Panc1 (cell line): Measurements from ENCODE around the gene VCY1B. TPM values are rescaled to one million over a fixed set of nuclear protein-coding genes. Genes with fewer than 3 reads are reported as not detected.
"Not testable (repeated sequence)": the region's sequence is repeated elsewhere in the genome, so short reads cannot be mapped to it uniquely, and the experiment has no call there.

ENCODE experiments used
- ATAC-seq: fragments of 200-7000 bp; cut with Tn5 transposase; 2 replicates; pipeline ENCODE4 v1.9.1; 2020; ENCODE audit warnings: mild to moderate bottlenecking, moderate library complexity
- Bru-seq: library from RNA; stranded (reverse); fragments of 400-500 nt; gene quantifications from one replicate; lab custom pipeline; 2021; lab: Mats Ljungman, UMichigan
- BruChase-seq, 2 experiments: library from RNA; stranded (reverse); fragments of 400-500 nt; gene quantifications; one replicate each; lab custom pipeline; 2021; lab: Mats Ljungman, UMichigan
- BruUV-seq: library from RNA; stranded (reverse); fragments of 400-500 nt; replicated peaks from 2 replicates; lab custom pipeline; 2021; lab: Mats Ljungman, UMichigan
- CTCF ChIA-PET: fragments of 300-600 bp; sonication (Branson Sonifier 250); formaldehyde crosslinking; loops from one replicate; lab custom pipeline; 2022; ENCODE audit warnings: antibody characterized with exemption; lab: Charles Lee
- POLR2A ChIA-PET: fragments of 300-600 bp; sonication (Branson Sonifier 250); formaldehyde crosslinking; loops from one replicate; lab custom pipeline; 2022; ENCODE audit warnings: antibody characterized with exemption; lab: Charles Lee
- DNase-seq: peaks from one replicate; pipeline ENCODE4 v3.0.0-alpha.2; 2010; ENCODE audit warnings: low read depth, low spot score
- H3K27ac ChIP-seq: 2 replicates; pipeline ENCODE4 v1.5.1; 2011; ENCODE audit warnings: mild to moderate bottlenecking, low read length, inconsistent platforms
- H3K27me3 ChIP-seq: fragments of 200-500 bp; sonication (Bioruptor generic); 2 replicates; pipeline ENCODE4 v1.6.0; 2014; ENCODE audit warnings: low read length, inconsistent platforms; ENCODE audit not compliant: control insufficient read depth, insufficient read depth
- H3K36me3 ChIP-seq: fragments of 200-500 bp; sonication (Bioruptor generic); 2 replicates; pipeline ENCODE4 v1.5.1; 2014; ENCODE audit warnings: inconsistent platforms, mild to moderate bottlenecking, low read length, moderate library complexity; ENCODE audit not compliant: control insufficient read depth, insufficient read depth
- H3K4me1 ChIP-seq: 2 replicates; pipeline ENCODE4 v1.5.1; 2011; ENCODE audit warnings: inconsistent platforms, mild to moderate bottlenecking, low read length, moderate library complexity; ENCODE audit not compliant: control insufficient read depth, insufficient read depth
- H3K4me3 ChIP-seq, 2 experiments: 2 replicates each; pipeline ENCODE4 v1.5.1; 2011 to 2012; ENCODE audit warnings: low read depth in 2 of 2, low read length in 2 of 2, mild to moderate bottlenecking in 2 of 2, inconsistent platforms in 1 of 2, moderate library complexity in 1 of 2
- H3K9me3 ChIP-seq: fragments of 200-500 bp; sonication (Bioruptor generic); 2 replicates; pipeline ENCODE4 v1.5.1; 2014; ENCODE audit warnings: low read depth, mild to moderate bottlenecking, inconsistent platforms, low read length, moderate library complexity; ENCODE audit not compliant: control insufficient read depth, insufficient read depth
- in situ Hi-C: cut with HindIII; loops from 2 replicates; pipeline ENCODE4 v1.10.0; 2016; ENCODE audit warnings: low sequenced_read_pairs, low pct_unique_long_range_greater_than_20kb
- intact Hi-C: fragments of 100-400 bp; cut with micrococcal nuclease; formaldehyde crosslinking; loops from one replicate; pipeline ENCODE4 v1.10.0; 2022; ENCODE audit not compliant: unreplicated experiment
- long read RNA-seq: library from polyadenylated mRNA; unstranded; transcript quantifications from one replicate; pipeline ENCODE4 v2.0.0, GENCODE V29; 2021; ENCODE audit not compliant: unreplicated experiment
- polyA plus RNA-seq: library from polyadenylated mRNA; unstranded; fragments of >200 nt; gene quantifications from one replicate; pipeline ENCODE4 v1.2.1, GENCODE V29; 2012; ENCODE audit warnings: missing spikeins; ENCODE audit not compliant: insufficient read length
- total RNA-seq: library from RNA; stranded (reverse); gene quantifications from one replicate; pipeline ENCODE4 v1.2.1, GENCODE V29; 2021; ENCODE audit not compliant: unreplicated experiment
- TF ChIP-seq, protein P1 (sequence below), 2 experiments: IDR thresholded peaks; 2 replicates each; pipeline ENCODE4 v1.6.1; 2011 to 2012; ENCODE audit warnings: low read depth in 2 of 2, control low read depth in 1 of 2, low read length in 1 of 2, mild to moderate bottlenecking in 1 of 2, moderate library complexity in 1 of 2; ENCODE audit not compliant: insufficient read depth in 1 of 2

The VCY1B gene
- total RNA-seq (not detected), Bru-seq, nascent RNA (not detected), BruChase-seq, experiment 1, labeled RNA remaining after a 2-hour chase (not detected), BruChase-seq, experiment 2, labeled RNA remaining after a 6-hour chase (not detected)
- polyA plus RNA-seq, result not detected
- long read RNA-seq, result 0 reads

DNA sequence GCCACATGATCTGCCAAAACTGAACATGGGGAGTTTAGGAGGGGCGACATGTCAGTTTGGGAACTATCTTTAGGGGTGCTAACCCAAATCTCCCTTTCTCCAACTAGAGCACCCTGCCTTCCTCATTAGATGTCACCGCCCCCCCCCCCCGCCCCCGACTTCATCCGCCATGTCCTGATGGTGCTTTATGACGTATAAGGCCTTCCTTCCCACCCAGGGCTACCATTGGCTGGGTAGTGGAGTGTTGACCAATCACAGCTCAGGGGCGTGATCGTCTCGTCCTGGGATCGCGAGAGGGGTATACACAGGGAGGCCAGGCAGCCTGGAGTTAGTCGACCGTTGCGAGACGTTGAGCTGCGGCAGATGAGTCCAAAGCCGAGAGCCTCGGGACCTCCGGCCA lies at the start of gene VCY1B:
Gene VCY1B, plus strand, starts transcription at position 301 of the 400 bp plus-strand sequence. Its CDS starts 63 bp downstream, at position 364.
- H3K27me3 ChIP-seq, H3K4me3 ChIP-seq, in situ Hi-C loops, BruUV-seq, intact Hi-C loops, H3K4me1 ChIP-seq, H3K27ac ChIP-seq, ATAC-seq, H3K36me3 ChIP-seq, CTCF ChIA-PET, POLR2A ChIA-PET, H3K9me3 ChIP-seq, DNase-seq: not testable (repeated sequence)

DNA sequence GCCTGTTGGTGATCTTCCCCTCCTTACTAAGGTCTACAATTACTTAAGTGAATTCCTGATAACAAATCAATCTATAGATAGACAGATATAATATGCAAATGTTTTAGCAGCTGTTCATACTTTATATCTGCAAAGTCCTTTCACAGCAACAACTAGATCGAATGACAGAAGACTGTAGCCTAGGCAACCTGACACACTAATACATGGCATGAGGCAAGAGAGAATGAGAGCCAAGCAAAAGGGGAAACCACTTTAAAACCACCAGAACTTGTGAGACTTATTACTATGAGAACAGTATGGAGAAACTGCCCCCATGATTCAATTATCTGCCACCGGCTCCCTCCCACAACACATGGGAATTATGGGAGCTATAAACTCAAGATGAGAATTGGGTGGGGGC lies 44.1 kb upstream of the VCY1B start:
- in situ Hi-C loops, ATAC-seq, H3K27ac ChIP-seq, H3K36me3 ChIP-seq, H3K4me1 ChIP-seq, CTCF ChIA-PET, H3K9me3 ChIP-seq, POLR2A ChIA-PET, BruUV-seq, DNase-seq, H3K4me3 ChIP-seq, intact Hi-C loops, H3K27me3 ChIP-seq: not testable (repeated sequence)

DNA sequence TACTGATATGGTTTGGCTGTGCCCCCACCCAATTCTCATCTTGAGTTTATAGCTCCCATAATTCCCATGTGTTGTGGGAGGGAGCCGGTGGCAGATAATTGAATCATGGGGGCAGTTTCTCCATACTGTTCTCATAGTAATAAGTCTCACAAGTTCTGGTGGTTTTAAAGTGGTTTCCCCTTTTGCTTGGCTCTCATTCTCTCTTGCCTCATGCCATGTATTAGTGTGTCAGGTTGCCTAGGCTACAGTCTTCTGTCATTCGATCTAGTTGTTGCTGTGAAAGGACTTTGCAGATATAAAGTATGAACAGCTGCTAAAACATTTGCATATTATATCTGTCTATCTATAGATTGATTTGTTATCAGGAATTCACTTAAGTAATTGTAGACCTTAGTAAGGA lies 25.6 kb upstream of the VCY1B start:
- H3K27me3 ChIP-seq, BruUV-seq: not testable (repeated sequence)

DNA sequence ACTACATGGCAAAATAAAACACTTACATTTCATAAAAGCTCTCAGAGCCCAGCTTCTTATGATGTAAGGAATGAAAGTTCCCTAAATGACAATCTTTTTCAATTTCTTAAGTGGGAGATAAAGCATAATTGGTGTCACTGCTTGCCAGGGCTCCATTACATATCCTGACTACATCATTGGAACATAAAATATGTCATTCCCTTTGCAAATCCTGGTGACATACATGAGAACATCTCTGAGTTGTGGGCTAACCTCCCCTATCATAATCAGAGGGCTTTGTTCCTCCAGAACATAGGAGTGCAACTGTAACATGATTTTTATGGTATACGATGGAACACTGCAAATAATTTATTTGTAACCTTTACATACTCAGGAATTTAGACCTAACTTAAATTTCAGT lies 29.9 kb downstream of the VCY1B start:
- ATAC-seq, result no peak
- no peak for DNase-seq
- no peaks in the 10 kb centered on the region for H3K27me3 ChIP-seq
- ChIA-PET CTCF (no interaction called here), POLR2A (no interaction called here)
- H3K9me3 ChIP-seq, result no peaks in the 10 kb centered on the region
- H3K4me1 ChIP-seq, result no peaks in the 10 kb centered on the region
- H3K36me3 ChIP-seq, result no peaks in the 10 kb centered on the region
- TF ChIP-seq, protein P1, sequence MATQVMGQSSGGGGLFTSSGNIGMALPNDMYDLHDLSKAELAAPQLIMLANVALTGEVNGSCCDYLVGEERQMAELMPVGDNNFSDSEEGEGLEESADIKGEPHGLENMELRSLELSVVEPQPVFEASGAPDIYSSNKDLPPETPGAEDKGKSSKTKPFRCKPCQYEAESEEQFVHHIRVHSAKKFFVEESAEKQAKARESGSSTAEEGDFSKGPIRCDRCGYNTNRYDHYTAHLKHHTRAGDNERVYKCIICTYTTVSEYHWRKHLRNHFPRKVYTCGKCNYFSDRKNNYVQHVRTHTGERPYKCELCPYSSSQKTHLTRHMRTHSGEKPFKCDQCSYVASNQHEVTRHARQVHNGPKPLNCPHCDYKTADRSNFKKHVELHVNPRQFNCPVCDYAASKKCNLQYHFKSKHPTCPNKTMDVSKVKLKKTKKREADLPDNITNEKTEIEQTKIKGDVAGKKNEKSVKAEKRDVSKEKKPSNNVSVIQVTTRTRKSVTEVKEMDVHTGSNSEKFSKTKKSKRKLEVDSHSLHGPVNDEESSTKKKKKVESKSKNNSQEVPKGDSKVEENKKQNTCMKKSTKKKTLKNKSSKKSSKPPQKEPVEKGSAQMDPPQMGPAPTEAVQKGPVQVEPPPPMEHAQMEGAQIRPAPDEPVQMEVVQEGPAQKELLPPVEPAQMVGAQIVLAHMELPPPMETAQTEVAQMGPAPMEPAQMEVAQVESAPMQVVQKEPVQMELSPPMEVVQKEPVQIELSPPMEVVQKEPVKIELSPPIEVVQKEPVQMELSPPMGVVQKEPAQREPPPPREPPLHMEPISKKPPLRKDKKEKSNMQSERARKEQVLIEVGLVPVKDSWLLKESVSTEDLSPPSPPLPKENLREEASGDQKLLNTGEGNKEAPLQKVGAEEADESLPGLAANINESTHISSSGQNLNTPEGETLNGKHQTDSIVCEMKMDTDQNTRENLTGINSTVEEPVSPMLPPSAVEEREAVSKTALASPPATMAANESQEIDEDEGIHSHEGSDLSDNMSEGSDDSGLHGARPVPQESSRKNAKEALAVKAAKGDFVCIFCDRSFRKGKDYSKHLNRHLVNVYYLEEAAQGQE (IDR thresholded peaks at IDR 0.05; ENCODE audit: insufficient read depth in 1 of 2, low read depth in 2 of 2, low read length in 1 of 2), result no peak
- H3K4me3 ChIP-seq, result no peak overlapping the region
- in situ Hi-C loops (no loop called here), intact Hi-C loops (no loop called here)
- H3K27ac ChIP-seq, result no peak overlapping the region
- no TSS peak for BruUV-seq

More for the DNA sequence above, 25.6 kb upstream of the VCY1B start:
- H3K9me3 ChIP-seq, DNase-seq, H3K4me3 ChIP-seq, ATAC-seq, intact Hi-C loops, H3K4me1 ChIP-seq, in situ Hi-C loops, H3K27ac ChIP-seq, POLR2A ChIA-PET, CTCF ChIA-PET, H3K36me3 ChIP-seq: not testable (repeated sequence)

Other genes with a start within 250 kb of the VCY1B start
- gene VCY, start 69.8 kb upstream of the VCY1B start, total RNA-seq, result not detected